HCT116 (cell line): ENCODE measurements around the gene APOM. TPM values are rescaled to one million over a fixed set of nuclear protein-coding genes. Genes with fewer than 3 reads are reported as not detected.

ENCODE experiments used
- ATAC-seq: fragments of 200-7000 bp; cut with Tn5 transposase; 2 replicates; pipeline ENCODE4 v1.9.1; 2020; ENCODE audit warnings: mild to moderate bottlenecking, moderate library complexity
- BruUV-seq: library from RNA; stranded (reverse); fragments of 400-500 nt; replicated peaks from 2 replicates; lab custom pipeline; 2021; lab: Mats Ljungman, UMichigan
- CTCF ChIA-PET: fragments of 300-600 bp; sonication (Branson Sonifier 250); formaldehyde crosslinking; loops from one replicate; lab custom pipeline; 2021; ENCODE audit warnings: antibody characterized with exemption; lab: Charles Lee
- POLR2A ChIA-PET: fragments of 300-600, 350-600 bp; sonication (Branson Sonifier 250); formaldehyde crosslinking; loops from one replicate; lab custom pipeline; 2021; ENCODE audit warnings: antibody characterized with exemption; lab: Charles Lee
- RAD21 ChIA-PET, 2 experiments: fragments of 300-600 bp; sonication (Branson Sonifier 250); formaldehyde crosslinking; loops; one replicate each; lab custom pipeline; 2023; ENCODE audit warnings: low total read pairs in 2 of 2; ENCODE audit not compliant: uncharacterized antibody in 2 of 2, unreplicated experiment in 2 of 2, low non-redundant PET in 1 of 2; lab: Charles Lee
- DNase-seq: peaks from one replicate; pipeline ENCODE4 v3.0.0-alpha.2; 2010; ENCODE audit warnings: low read depth, low spot score
- H2AFZ ChIP-seq: fragments of 200-600 bp; shearing (Covaris generic), sonication (generic); 2 replicates; pipeline ENCODE4 v1.6.1; 2017; ENCODE audit warnings: low read depth, mixed run types, mixed read lengths, antibody characterized with exemption, low read length; ENCODE audit not compliant: poor library complexity, severe bottlenecking
- H3K27ac ChIP-seq: 2 replicates; pipeline ENCODE4 v1.5.1; 2012; ENCODE audit warnings: low read depth, low read length
- H3K27me3 ChIP-seq: fragments of 200-600 bp; sonication (generic); 2 replicates; pipeline ENCODE4 v1.6.1; 2016; ENCODE audit warnings: mixed run types, low read length, mixed read lengths; ENCODE audit not compliant: insufficient read depth
- H3K36me3 ChIP-seq, 2 experiments: fragments of 200-500 bp in 1 of 2; fragments of 200-600 bp in 1 of 2; sonication (Bioruptor generic) in 1 of 2; sonication (generic) in 1 of 2; 2 replicates each; pipeline versions ENCODE4 v1.5.1 to v1.6.1; 2014 to 2016; ENCODE audit warnings: low read length in 2 of 2, inconsistent platforms in 1 of 2, mixed read lengths in 1 of 2, mixed run types in 1 of 2; ENCODE audit not compliant: insufficient read depth in 2 of 2, control insufficient read depth in 1 of 2
- H3K4me1 ChIP-seq, 2 experiments: fragments of 200-600 bp in 1 of 2; sonication (generic) in 1 of 2; 2 replicates each; pipeline versions ENCODE4 v1.5.1 to v1.6.1; 2012 to 2017; ENCODE audit warnings: low read length in 2 of 2, inconsistent platforms in 1 of 2, mild to moderate bottlenecking in 1 of 2, mixed read lengths in 1 of 2, mixed run types in 1 of 2, moderate library complexity in 1 of 2; ENCODE audit not compliant: insufficient read depth in 2 of 2, control insufficient read depth in 1 of 2
- H3K4me2 ChIP-seq: fragments of 200-600 bp; sonication (generic); 2 replicates; pipeline ENCODE4 v1.6.1; 2017; ENCODE audit warnings: mixed run types, low read length, mixed read lengths
- H3K4me3 ChIP-seq, 2 experiments: fragments of 200-600 bp in 1 of 2; sonication (generic) in 1 of 2; replicated peaks in 1 of 2; 2 replicates each; pipeline ENCODE4 v1.5.1; 2011 to 2016; ENCODE audit warnings: low read length in 2 of 2, control low read depth in 1 of 2, low read depth in 1 of 2, mild to moderate bottlenecking in 1 of 2, mixed read lengths in 1 of 2, mixed run types in 1 of 2
- H3K79me2 ChIP-seq: fragments of 200-600 bp; sonication (generic); 2 replicates; pipeline ENCODE4 v1.6.1; 2017; ENCODE audit warnings: mild to moderate bottlenecking, mixed run types, low read length, moderate library complexity, mixed read lengths; ENCODE audit not compliant: insufficient read depth
- H3K9ac ChIP-seq: fragments of 200-600 bp; sonication (generic); 2 replicates; pipeline ENCODE4 v1.6.1; 2016; ENCODE audit warnings: low read length, mixed read lengths
- H3K9me2 ChIP-seq: fragments of 200-600 bp; sonication (generic), shearing (Covaris generic); 2 replicates; pipeline ENCODE4 v1.6.1; 2017; ENCODE audit warnings: mixed run types, mild to moderate bottlenecking, moderate library complexity; ENCODE audit not compliant: insufficient read depth
- H3K9me3 ChIP-seq, 2 experiments: fragments of 200-500 bp in 1 of 2; fragments of 200-600 bp in 1 of 2; sonication (Bioruptor generic) in 1 of 2; sonication (generic) in 1 of 2; 2 replicates each; pipeline ENCODE4 v1.6.1; 2014 to 2017; ENCODE audit warnings: low read length in 2 of 2, mixed read lengths in 2 of 2, inconsistent platforms in 1 of 2, low read depth in 1 of 2, mild to moderate bottlenecking in 1 of 2, mixed run types in 1 of 2, moderate library complexity in 1 of 2; ENCODE audit not compliant: control insufficient read depth in 1 of 2, insufficient read depth in 1 of 2
- H4K20me1 ChIP-seq: fragments of 200-600 bp; sonication (generic), shearing (Covaris generic); 2 replicates; pipeline ENCODE4 v1.6.1; 2017; ENCODE audit warnings: mixed run types, mild to moderate bottlenecking, moderate library complexity; ENCODE audit not compliant: insufficient read depth
- CBX3 ChIP-seq: IDR thresholded peaks from 2 replicates; pipeline ENCODE4 v1.6.1; 2012; ENCODE audit warnings: low read depth
- EGR1 ChIP-seq: IDR thresholded peaks from 2 replicates; pipeline ENCODE4 v1.6.1; 2012; ENCODE audit warnings: low read depth
- JUND ChIP-seq: IDR thresholded peaks from 2 replicates; pipeline ENCODE4 v1.6.1; 2012
- POLR2A ChIP-seq: IDR thresholded peaks from 2 replicates; pipeline ENCODE4 v1.7.0; 2011; ENCODE audit warnings: borderline replicate concordance; ENCODE audit not compliant: insufficient read depth, insufficient read length; ENCODE audit errors: extremely low read depth
- POLR2AphosphoS5 ChIP-seq: IDR thresholded peaks from 2 replicates; pipeline ENCODE4 v1.6.1; 2011; ENCODE audit warnings: mild to moderate bottlenecking, low read depth, low read length, moderate library complexity
- SIN3A ChIP-seq: IDR thresholded peaks from 2 replicates; pipeline ENCODE4 v1.6.1; 2012; ENCODE audit warnings: low read depth
- ZFX ChIP-seq: fragments of 450-650 bp; IDR thresholded peaks from 2 replicates; pipeline ENCODE4 v1.6.1; 2017
- intact Hi-C: fragments of 100-400 bp; cut with micrococcal nuclease; formaldehyde crosslinking; loops from 2 replicates; pipeline ENCODE4 v1.10.0; 2022
- total RNA-seq: library from RNA; stranded (reverse); gene quantifications from one replicate; pipeline ENCODE4 v1.2.1, GENCODE V29; 2021; ENCODE audit not compliant: unreplicated experiment
- TF ChIP-seq, protein P1 (sequence below): IDR thresholded peaks from 2 replicates; pipeline ENCODE4 v1.6.1; 2012
- TF ChIP-seq, protein P2 (sequence below): IDR thresholded peaks from 2 replicates; pipeline ENCODE4 v1.6.1; 2012; ENCODE audit warnings: low read depth

APOM gene
- total RNA-seq, 1 experiment from 2014 or later, result 2.2 TPM

DNA sequence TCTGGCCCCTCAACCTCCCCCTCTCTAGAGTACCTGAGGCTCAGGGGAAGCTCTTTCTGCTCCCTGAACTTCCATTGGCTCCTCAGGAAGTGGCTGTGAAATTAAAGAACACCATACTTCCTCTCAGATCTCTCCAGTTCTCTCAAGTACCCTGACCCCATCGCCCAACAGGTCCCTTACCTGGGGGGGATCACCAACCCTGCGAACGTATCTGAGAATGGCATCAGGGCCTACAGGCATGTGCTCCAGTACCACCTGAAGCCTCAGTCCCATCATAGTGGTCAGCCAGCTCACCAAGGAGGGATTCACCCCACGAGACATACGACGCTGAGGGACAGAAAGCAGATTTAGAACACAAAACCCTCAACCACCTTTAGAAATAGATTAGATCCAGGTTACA lies 15.1 kb upstream of the APOM start:
- ChIA-PET RAD21 (no interaction called here), CTCF (no interaction called here), POLR2A (no interaction called here)
- peaks cover 51 to 57% of the 10 kb centered on the region in 2 experiments; a peak in 3 of 4 replicates for H3K36me3 ChIP-seq
- no peak for TF ChIP-seq POLR2A
- TF ChIP-seq, protein P1, sequence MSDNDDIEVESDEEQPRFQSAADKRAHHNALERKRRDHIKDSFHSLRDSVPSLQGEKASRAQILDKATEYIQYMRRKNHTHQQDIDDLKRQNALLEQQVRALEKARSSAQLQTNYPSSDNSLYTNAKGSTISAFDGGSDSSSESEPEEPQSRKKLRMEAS, result no peak
- no peak for TF ChIP-seq SIN3A
- no peaks in the 10 kb centered on the region for H3K9me3 ChIP-seq
- no peaks in the 10 kb centered on the region for H3K4me1 ChIP-seq
- no peaks in the 10 kb centered on the region for H3K27me3 ChIP-seq
- no peaks in the 10 kb centered on the region for H3K9me2 ChIP-seq
- peaks cover 4% of the 10 kb centered on the region; the same call in 1 of the 2 replicates for H3K79me2 ChIP-seq
- H3K4me3 ChIP-seq, result no peak overlapping the region
- no peak overlapping the region for H3K9ac ChIP-seq
- intact Hi-C loops, result no loop called here
- ATAC-seq (no peak), DNase-seq (no peak)
- no peak overlapping the region for H3K27ac ChIP-seq
- H3K4me2 ChIP-seq, result no peak overlapping the region
- TSS peak; percentile 66 for BruUV-seq
- no peaks in the 10 kb centered on the region for H4K20me1 ChIP-seq
- H2AFZ ChIP-seq, result no peak overlapping the region

DNA sequence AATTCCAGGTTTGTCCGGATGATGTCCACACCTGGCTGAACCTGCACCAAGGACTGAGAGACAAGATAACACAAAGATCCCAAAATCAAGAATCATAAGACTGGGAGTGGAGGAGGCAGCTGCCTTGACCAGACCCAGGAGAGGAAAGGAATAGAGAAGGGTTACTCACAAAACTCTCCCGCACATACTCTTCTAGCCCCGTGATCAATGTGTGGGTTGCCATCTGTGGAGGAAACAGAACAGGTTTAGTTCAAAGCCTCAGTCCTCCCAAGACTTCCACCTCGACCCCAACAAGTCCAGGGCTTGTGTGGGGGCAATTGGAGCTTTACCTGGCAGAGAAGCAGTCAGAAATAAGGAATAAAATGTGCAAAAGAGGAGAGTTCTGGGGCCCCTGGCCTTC lies 14.3 kb upstream of the APOM start:
- Histone ChIP-seq H3K79me2 (peaks cover 4% of the 10 kb centered on the region; the same call in 1 of the 2 replicates), H3K4me2 (no peak overlapping the region), H4K20me1 (no peaks in the 10 kb centered on the region), H3K9me2 (no peaks in the 10 kb centered on the region), H3K4me3 (no peak overlapping the region), H3K27ac (no peak overlapping the region), H3K36me3 (peaks cover 46 to 53% of the 10 kb centered on the region in 2 experiments; a peak in 3 of 4 replicates), H3K4me1 (no peaks in the 10 kb centered on the region), H3K9me3 (no peaks in the 10 kb centered on the region), H2AFZ (no peak overlapping the region), H3K9ac (no peak overlapping the region), H3K27me3 (no peaks in the 10 kb centered on the region)
- intact Hi-C loops, result no loop called here
- TF ChIP-seq JUND, result no peak
- TF ChIP-seq CBX3, result no peak
- TF ChIP-seq, protein P2, sequence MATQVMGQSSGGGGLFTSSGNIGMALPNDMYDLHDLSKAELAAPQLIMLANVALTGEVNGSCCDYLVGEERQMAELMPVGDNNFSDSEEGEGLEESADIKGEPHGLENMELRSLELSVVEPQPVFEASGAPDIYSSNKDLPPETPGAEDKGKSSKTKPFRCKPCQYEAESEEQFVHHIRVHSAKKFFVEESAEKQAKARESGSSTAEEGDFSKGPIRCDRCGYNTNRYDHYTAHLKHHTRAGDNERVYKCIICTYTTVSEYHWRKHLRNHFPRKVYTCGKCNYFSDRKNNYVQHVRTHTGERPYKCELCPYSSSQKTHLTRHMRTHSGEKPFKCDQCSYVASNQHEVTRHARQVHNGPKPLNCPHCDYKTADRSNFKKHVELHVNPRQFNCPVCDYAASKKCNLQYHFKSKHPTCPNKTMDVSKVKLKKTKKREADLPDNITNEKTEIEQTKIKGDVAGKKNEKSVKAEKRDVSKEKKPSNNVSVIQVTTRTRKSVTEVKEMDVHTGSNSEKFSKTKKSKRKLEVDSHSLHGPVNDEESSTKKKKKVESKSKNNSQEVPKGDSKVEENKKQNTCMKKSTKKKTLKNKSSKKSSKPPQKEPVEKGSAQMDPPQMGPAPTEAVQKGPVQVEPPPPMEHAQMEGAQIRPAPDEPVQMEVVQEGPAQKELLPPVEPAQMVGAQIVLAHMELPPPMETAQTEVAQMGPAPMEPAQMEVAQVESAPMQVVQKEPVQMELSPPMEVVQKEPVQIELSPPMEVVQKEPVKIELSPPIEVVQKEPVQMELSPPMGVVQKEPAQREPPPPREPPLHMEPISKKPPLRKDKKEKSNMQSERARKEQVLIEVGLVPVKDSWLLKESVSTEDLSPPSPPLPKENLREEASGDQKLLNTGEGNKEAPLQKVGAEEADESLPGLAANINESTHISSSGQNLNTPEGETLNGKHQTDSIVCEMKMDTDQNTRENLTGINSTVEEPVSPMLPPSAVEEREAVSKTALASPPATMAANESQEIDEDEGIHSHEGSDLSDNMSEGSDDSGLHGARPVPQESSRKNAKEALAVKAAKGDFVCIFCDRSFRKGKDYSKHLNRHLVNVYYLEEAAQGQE, result no peak
- no peak for TF ChIP-seq POLR2AphosphoS5
- no peak for TF ChIP-seq EGR1
- no peak for TF ChIP-seq ZFX
- TF ChIP-seq, protein P1, result no peak
- BruUV-seq, result no TSS peak
- no peak for ATAC-seq
- RAD21 ChIA-PET, result no interaction called here
- POLR2A ChIA-PET, result no interaction called here
- no peak for DNase-seq
- CTCF ChIA-PET, result no interaction called here
